GM12872 (cell line): ENCODE results near the gene PTPRN2.

ENCODE experiments used
- CTCF ChIP-seq: IDR thresholded peaks from 3 replicates; pipeline ENCODE4 v1.5.1; 2011; ENCODE audit warnings: low read depth, mild to moderate bottlenecking, low read length, moderate library complexity; ENCODE audit not compliant: insufficient read depth

The PTPRN2 gene

GRCh38 chr7:157975401-157976372 is 611.9 kb downstream of the PTPRN2 start:
- TF ChIP-seq CTCF, result no peak

GRCh38 chr7:157974678-157975230 is 612.9 kb downstream of the PTPRN2 start:
- no peak for TF ChIP-seq CTCF

GRCh38 chr7:157973971-157974677 is 613.5 kb downstream of the PTPRN2 start:
- no peak for TF ChIP-seq CTCF

GRCh38 chr7:157972914-157973313 is 614.7 kb downstream of the PTPRN2 start:
- TF ChIP-seq CTCF, result no peak

GRCh38 chr7:157971501-157971900 is 616.1 kb downstream of the PTPRN2 start:
- no peak for TF ChIP-seq CTCF

GRCh38 chr7:157970744-157971143 is 616.9 kb downstream of the PTPRN2 start:
- no peak for TF ChIP-seq CTCF

- no peak for TF ChIP-seq CTCF
Observed at GRCh38 chr7:157969995-157970394, 617.6 kb downstream of the PTPRN2 start.
